GM19463 (cell line): ENCODE measurements around the gene ARID5B.

Source experiments
- ATAC-seq: cut with Tn5 transposase; IDR thresholded peaks from one replicate; pipeline ENCODE4 v1.9.1; 2021; ENCODE audit warnings: mild to moderate bottlenecking, moderate library complexity; ENCODE audit not compliant: unreplicated experiment

ARID5B gene

GRCh38 chr10:62068464-62068863 lies 167.0 kb downstream of the ARID5B start:
- no peak for ATAC-seq

- no peak for ATAC-seq
Measured at GRCh38 chr10:62069452-62070178, 168.1 kb downstream of the ARID5B start.

GRCh38 chr10:62071846-62072281 lies 170.4 kb downstream of the ARID5B start:
- no peak for ATAC-seq

- no peak for ATAC-seq
Measured at GRCh38 chr10:62072901-62073300, 171.4 kb downstream of the ARID5B start.

- ATAC-seq, result no peak
Measured at GRCh38 chr10:62073429-62073828, 171.9 kb downstream of the ARID5B start.

GRCh38 chr10:62075414-62075813 lies 173.9 kb downstream of the ARID5B start:
- ATAC-seq, result no peak

- no peak for ATAC-seq
Measured at GRCh38 chr10:62075912-62076311, 174.4 kb downstream of the ARID5B start.

GRCh38 chr10:62076891-62077290 lies 175.4 kb downstream of the ARID5B start:
- no peak for ATAC-seq

GRCh38 chr10:62077330-62078015 lies 176.0 kb downstream of the ARID5B start:
- ATAC-seq, result no peak

- peak; percentile 50 for ATAC-seq
Measured at GRCh38 chr10:62079885-62080559, 178.5 kb downstream of the ARID5B start.

- no peak for ATAC-seq
Measured at GRCh38 chr10:62080905-62081304, 179.4 kb downstream of the ARID5B start.

GRCh38 chr10:62081341-62082270 lies 180.1 kb downstream of the ARID5B start:
- no peak for ATAC-seq

- no peak for ATAC-seq
Measured at GRCh38 chr10:62082271-62082656, 180.8 kb downstream of the ARID5B start.

GRCh38 chr10:62082729-62083411 lies 181.4 kb downstream of the ARID5B start:
- peak; percentile 48 for ATAC-seq

GRCh38 chr10:62083412-62084267 lies 182.1 kb downstream of the ARID5B start:
- no peak for ATAC-seq

- ATAC-seq, result no peak
Measured at GRCh38 chr10:62084451-62084850, 183.0 kb downstream of the ARID5B start.

GRCh38 chr10:62085404-62085803 lies 183.9 kb downstream of the ARID5B start:
- no peak for ATAC-seq

GRCh38 chr10:62085821-62086220 lies 184.3 kb downstream of the ARID5B start:
- no peak for ATAC-seq

GRCh38 chr10:62087329-62087728 lies 185.8 kb downstream of the ARID5B start:
- no peak for ATAC-seq
